Body of pancreas (tissue), 4 donors: Measurements from ENCODE around the gene MRPS35. TPM values are rescaled to one million over a fixed set of nuclear protein-coding genes. Genes with fewer than 3 reads are reported as not detected.

Source experiments
- ATAC-seq: fragments of 150-250 bp; one replicate; pipeline ENCODE4 v1.9.1; 2016
- DNase-seq, 4 donors: peaks; one replicate each; pipeline ENCODE4 v3.0.0-alpha.2; 2019
- H3K27ac ChIP-seq, 4 donors: fragments of 200-600 bp; sonication (generic); 1 replicate in 3 of 4; 2 replicates in 1 of 4; pipeline versions ENCODE4 v1.5.1 to v1.6.1; 2016 to 2019; ENCODE audit warnings: mild to moderate bottlenecking in 1 of 4, mixed read lengths in 1 of 4, moderate library complexity in 1 of 4
- H3K27me3 ChIP-seq, 2 donors: fragments of 200-600 bp; sonication (generic); one replicate each; pipeline ENCODE4 v1.6.0; 2016; ENCODE audit warnings: mild to moderate bottlenecking in 1 of 2
- H3K36me3 ChIP-seq, 2 donors: fragments of 200-600 bp; sonication (generic); replicated peaks in 1 of 2; 2 replicates each; pipeline ENCODE4 v1.5.1; 2016; ENCODE audit warnings: low read depth in 2 of 2; ENCODE audit not compliant: insufficient read depth in 1 of 2
- H3K4me1 ChIP-seq: fragments of 200-600 bp; sonication (generic); one replicate; pipeline ENCODE4 v1.6.0; 2016
- H3K4me3 ChIP-seq, 2 donors: fragments of 200-600 bp; sonication (generic); 1 replicate in 1 of 2; 2 replicates in 1 of 2; pipeline ENCODE4 v1.5.1; 2016 to 2019
- H3K9me3 ChIP-seq, 3 donors: fragments of 200-600 bp; sonication (generic); 1 replicate in 2 of 3; 2 replicates in 1 of 3; pipeline ENCODE4 v1.5.1; 2016
- CTCF ChIP-seq, 7 experiments: fragments of 450-650 bp in 4 of 7; fragments of 200-600 bp in 3 of 7; sonication (generic) in 3 of 7; IDR thresholded peaks; one replicate each; pipeline ENCODE4 v1.5.1; 2016 to 2019; ENCODE audit warnings: antibody characterized with exemption in 7 of 7
- POLR2A ChIP-seq, 3 donors: fragments of 450-650 bp; IDR thresholded peaks; one replicate each; pipeline ENCODE4 v1.6.1; 2016; ENCODE audit warnings: antibody characterized with exemption in 3 of 3, mild to moderate bottlenecking in 2 of 3
- WGBS, 2 donors: methylation state at CpG; one replicate each; pipeline ENCODE4 v1.1.5; 2017; 5-methylcytosine and 5-hydroxymethylcytosine counted together
- intact Hi-C: fragments of 100-400 bp; cut with DNase I; formaldehyde crosslinking; loops from one replicate; pipeline ENCODE4 v1.15.1; 2023
- total RNA-seq, 2 donors: library from RNA; depleted of rRNA; stranded (reverse); fragments of >200 nt; gene quantifications; one replicate each; pipeline ENCODE4 v1.1.0, GENCODE V29; 2016

Gene MRPS35
- total RNA-seq, 2 donors from 2014 or later: 14.3 to 16.5 TPM

- 82 to 98% methylated on average over 2 of the region's 2 CpGs for WGBS, 2 donors
Measured at GRCh38 chr12:27762757-27763156, 52.1 kb downstream of the MRPS35 start.

GRCh38 chr12:27766587-27766986, 56.0 kb downstream of the MRPS35 start:
- no peaks in the 10 kb centered on the region for H3K36me3 ChIP-seq
- DNase-seq (no peak), ATAC-seq (no peak)
- no peak overlapping the region for H3K4me3 ChIP-seq
- H3K4me1 ChIP-seq: no peaks in the 10 kb centered on the region
- H3K27me3 ChIP-seq: no peaks in the 10 kb centered on the region
- intact Hi-C loops: no loop called here
- TF ChIP-seq CTCF (IDR thresholded peaks at IDR 0.05) (no peak), POLR2A (IDR thresholded peaks at IDR 0.05) (no peak)
- WGBS, 2 donors: 94% methylated on average over 3 of the region's 3 CpGs
- no peak overlapping the region for H3K27ac ChIP-seq
- no peaks in the 10 kb centered on the region for H3K9me3 ChIP-seq

More at GRCh38 chr12:27762757-27763156, 52.1 kb downstream of the MRPS35 start:
- Histone ChIP-seq H3K4me3 (no peak overlapping the region), H3K27me3 (no peaks in the 10 kb centered on the region), H3K9me3 (no peaks in the 10 kb centered on the region), H3K4me1 (no peaks in the 10 kb centered on the region), H3K27ac (no peak overlapping the region), H3K36me3 (no peaks in the 10 kb centered on the region)
- no peak for DNase-seq
- no peak for ATAC-seq
- TF ChIP-seq POLR2A (IDR thresholded peaks at IDR 0.05) (no peak), CTCF (IDR thresholded peaks at IDR 0.05) (no peak)
- intact Hi-C loops: no loop called here

- H3K27me3 ChIP-seq: no peaks in the 10 kb centered on the region
- H3K4me3 ChIP-seq: no peak overlapping the region
- H3K9me3 ChIP-seq: no peaks in the 10 kb centered on the region
- DNase-seq (no peak), ATAC-seq (no peak)
- intact Hi-C loops: no loop called here
- no peak overlapping the region for H3K27ac ChIP-seq
- TF ChIP-seq CTCF (IDR thresholded peaks at IDR 0.05): no peak
- no peak for TF ChIP-seq POLR2A (IDR thresholded peaks at IDR 0.05)
- 82 to 89% methylated on average over 8 of the region's 8 CpGs for WGBS, 2 donors
- H3K36me3 ChIP-seq: no peaks in the 10 kb centered on the region
- H3K4me1 ChIP-seq: no peaks in the 10 kb centered on the region
Measured at GRCh38 chr12:27769142-27769673, 58.6 kb downstream of the MRPS35 start.

GRCh38 chr12:27771481-27772327, 61.1 kb downstream of the MRPS35 start:
- Histone ChIP-seq H3K4me3 (no peak overlapping the region), H3K27me3 (no peaks in the 10 kb centered on the region), H3K36me3 (no peaks in the 10 kb centered on the region), H3K27ac (no peak overlapping the region), H3K4me1 (no peaks in the 10 kb centered on the region), H3K9me3 (no peaks in the 10 kb centered on the region)
- intact Hi-C loops: no loop called here
- TF ChIP-seq POLR2A (IDR thresholded peaks at IDR 0.05) (no peak), CTCF (IDR thresholded peaks at IDR 0.05) (no peak)
- DNase-seq (no peak), ATAC-seq (no peak)
- 83 to 93% methylated on average over 3 of the region's 3 CpGs for WGBS, 2 donors
